ENCODE measurements around the gene CTBP2.
A peak's percentile ranks its signal among the peaks of the same experiment; 100 is the strongest.

CTBP2 gene

DNA sequence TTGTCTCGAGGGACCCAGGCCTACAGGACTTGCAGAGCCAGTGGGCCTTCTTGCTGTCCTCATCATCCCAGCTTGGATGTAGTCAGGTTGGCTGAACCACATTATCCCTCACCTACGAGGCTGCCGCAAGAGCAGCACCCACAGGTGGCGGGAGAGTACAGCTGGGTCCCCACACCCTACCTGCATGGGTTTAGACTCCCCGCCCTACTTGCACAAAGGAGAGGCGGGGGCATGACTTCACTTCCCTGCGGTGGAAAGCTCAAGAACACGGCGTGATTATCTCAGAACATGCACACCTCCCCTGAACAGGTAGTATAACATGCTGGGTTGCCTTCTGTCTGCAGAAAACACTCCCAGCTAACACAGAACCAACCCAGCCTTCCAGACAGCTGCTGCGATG, 57.5 kb downstream of the CTBP2 start:
- Histone ChIP-seq H3K79me2 (ENCODE audit: control insufficient read depth, insufficient read depth, low read length) (peaks cover 95% of the 10 kb centered on the region), H3K23ac (ENCODE audit: low read length) (peak overlapping the region; percentile 57), H3K79me1 (ENCODE audit: low read length) (peaks cover 52% of the 10 kb centered on the region), H2BK15ac (replicated peaks; ENCODE audit: low read depth) (no peak overlapping the region), H2BK120ac (ENCODE audit: low read depth, low read length) (no peak overlapping the region), H2BK5ac (ENCODE audit: low read length) (peak overlapping the region; percentile 5), H3K56ac (ENCODE audit: low read length) (no peak overlapping the region), H3K27ac (ENCODE audit: low read depth, low read length) (peak overlapping the region; percentile 20), H2AK5ac (ENCODE audit: low read length) (peak overlapping the region; percentile 30), H3K4me2 (ENCODE audit: low read length) (no peak overlapping the region), H3K9ac (ENCODE audit: low read length) (no peak overlapping the region), H3K4me1 (ENCODE audit: control insufficient read depth, low read depth, low read length) (peaks cover 23% of the 10 kb centered on the region), H3K4ac (ENCODE audit: low read depth, low read length) (no peak overlapping the region), H3K27me3 (ENCODE audit: insufficient read depth, low read length, poor library complexity) (no peaks in the 10 kb centered on the region), H4K8ac (ENCODE audit: low read depth, low read length) (no peak overlapping the region), H3K36me3 (ENCODE audit: control insufficient read depth, insufficient read depth, low read length) (peaks cover 7% of the 10 kb centered on the region), H3K18ac (ENCODE audit: low read length) (no peak overlapping the region), H4K5ac (ENCODE audit: low read length) (no peak overlapping the region), H3K4me3 (ENCODE audit: low read length) (no peak overlapping the region)
- WGBS (ENCODE audit: extremely low coverage, insufficient coverage, low lambda C conversion rate) = no CpG with 5 or more reads among the region's 10 CpGs
- no peak for DNase-seq

GRCh38 chr10:125102246-125102645, 58.1 kb downstream of the CTBP2 start:
- no peak overlapping the region for H2BK5ac ChIP-seq (ENCODE audit: low read length)
- WGBS (ENCODE audit: extremely low coverage, insufficient coverage, low lambda C conversion rate) = no CpG with 5 or more reads among the region's 3 CpGs
- no peak overlapping the region for H2AK5ac ChIP-seq (ENCODE audit: low read length)
- no peak overlapping the region for H3K4ac ChIP-seq (ENCODE audit: low read depth, low read length)
- H3K4me1 ChIP-seq (ENCODE audit: control insufficient read depth, low read depth, low read length) = peaks cover 23% of the 10 kb centered on the region
- no peak overlapping the region for H4K5ac ChIP-seq (ENCODE audit: low read length)
- H3K27ac ChIP-seq (ENCODE audit: low read depth, low read length) = no peak overlapping the region
- no peak overlapping the region for H3K4me3 ChIP-seq (ENCODE audit: low read length)
- no peak overlapping the region for H3K4me2 ChIP-seq (ENCODE audit: low read length)
- no peak overlapping the region for H2BK120ac ChIP-seq (ENCODE audit: low read depth, low read length)
- no peaks in the 10 kb centered on the region for H3K27me3 ChIP-seq (ENCODE audit: insufficient read depth, low read length, poor library complexity)
- H3K9ac ChIP-seq (ENCODE audit: low read length) = no peak overlapping the region
- no peak overlapping the region for H3K18ac ChIP-seq (ENCODE audit: low read length)
- no peak overlapping the region for H3K56ac ChIP-seq (ENCODE audit: low read length)
- no peak overlapping the region for H3K23ac ChIP-seq (ENCODE audit: low read length)
- H4K8ac ChIP-seq (ENCODE audit: low read depth, low read length) = no peak overlapping the region
- DNase-seq = peak; percentile 54
- H3K36me3 ChIP-seq (ENCODE audit: control insufficient read depth, insufficient read depth, low read length) = peaks cover 3% of the 10 kb centered on the region
- H3K79me2 ChIP-seq (ENCODE audit: control insufficient read depth, insufficient read depth, low read length) = peaks cover 95% of the 10 kb centered on the region
- H2BK15ac ChIP-seq (replicated peaks; ENCODE audit: low read depth) = no peak overlapping the region
- peaks cover 51% of the 10 kb centered on the region for H3K79me1 ChIP-seq (ENCODE audit: low read length)

GRCh38 chr10:125101581-125101980, 58.8 kb downstream of the CTBP2 start:
- no peak overlapping the region for H2BK120ac ChIP-seq (ENCODE audit: low read depth, low read length)
- peaks cover 23% of the 10 kb centered on the region for H3K4me1 ChIP-seq (ENCODE audit: control insufficient read depth, low read depth, low read length)
- no peak overlapping the region for H4K8ac ChIP-seq (ENCODE audit: low read depth, low read length)
- H4K5ac ChIP-seq (ENCODE audit: low read length) = no peak overlapping the region
- no peak overlapping the region for H3K18ac ChIP-seq (ENCODE audit: low read length)
- no peak overlapping the region for H3K9ac ChIP-seq (ENCODE audit: low read length)
- no peak overlapping the region for H3K56ac ChIP-seq (ENCODE audit: low read length)
- no peak overlapping the region for H2BK15ac ChIP-seq (replicated peaks; ENCODE audit: low read depth)
- no peak overlapping the region for H3K4me3 ChIP-seq (ENCODE audit: low read length)
- no CpG with 5 or more reads among the region's 9 CpGs for WGBS (ENCODE audit: extremely low coverage, insufficient coverage, low lambda C conversion rate)
- no peaks in the 10 kb centered on the region for H3K27me3 ChIP-seq (ENCODE audit: insufficient read depth, low read length, poor library complexity)
- no peak overlapping the region for H3K4ac ChIP-seq (ENCODE audit: low read depth, low read length)
- H3K79me1 ChIP-seq (ENCODE audit: low read length) = peaks cover 51% of the 10 kb centered on the region
- no peak overlapping the region for H3K27ac ChIP-seq (ENCODE audit: low read depth, low read length)
- peaks cover 93% of the 10 kb centered on the region for H3K79me2 ChIP-seq (ENCODE audit: control insufficient read depth, insufficient read depth, low read length)
- no peak for DNase-seq
- no peak overlapping the region for H2BK5ac ChIP-seq (ENCODE audit: low read length)
- no peak overlapping the region for H2AK5ac ChIP-seq (ENCODE audit: low read length)
- no peak overlapping the region for H3K4me2 ChIP-seq (ENCODE audit: low read length)
- H3K36me3 ChIP-seq (ENCODE audit: control insufficient read depth, insufficient read depth, low read length) = peaks cover 1% of the 10 kb centered on the region
- H3K23ac ChIP-seq (ENCODE audit: low read length) = no peak overlapping the region

GRCh38 chr10:125101049-125101448, 59.3 kb downstream of the CTBP2 start:
- H3K4ac ChIP-seq (ENCODE audit: low read depth, low read length) = no peak overlapping the region
- H4K5ac ChIP-seq (ENCODE audit: low read length) = no peak overlapping the region
- no peak overlapping the region for H3K27ac ChIP-seq (ENCODE audit: low read depth, low read length)
- no peak for DNase-seq
- peaks cover 23% of the 10 kb centered on the region for H3K4me1 ChIP-seq (ENCODE audit: control insufficient read depth, low read depth, low read length)
- no peak overlapping the region for H2BK5ac ChIP-seq (ENCODE audit: low read length)
- H3K9ac ChIP-seq (ENCODE audit: low read length) = no peak overlapping the region
- H3K18ac ChIP-seq (ENCODE audit: low read length) = no peak overlapping the region
- no peak overlapping the region for H3K4me2 ChIP-seq (ENCODE audit: low read length)
- no peak overlapping the region for H2BK15ac ChIP-seq (replicated peaks; ENCODE audit: low read depth)
- no peak overlapping the region for H2AK5ac ChIP-seq (ENCODE audit: low read length)
- no peak overlapping the region for H3K56ac ChIP-seq (ENCODE audit: low read length)
- no peaks in the 10 kb centered on the region for H3K27me3 ChIP-seq (ENCODE audit: insufficient read depth, low read length, poor library complexity)
- peaks cover 92% of the 10 kb centered on the region for H3K79me2 ChIP-seq (ENCODE audit: control insufficient read depth, insufficient read depth, low read length)
- no peak overlapping the region for H3K23ac ChIP-seq (ENCODE audit: low read length)
- no CpG with 5 or more reads among the region's 9 CpGs for WGBS (ENCODE audit: extremely low coverage, insufficient coverage, low lambda C conversion rate)
- H4K8ac ChIP-seq (ENCODE audit: low read depth, low read length) = no peak overlapping the region
- H2BK120ac ChIP-seq (ENCODE audit: low read depth, low read length) = no peak overlapping the region
- H3K36me3 ChIP-seq (ENCODE audit: control insufficient read depth, insufficient read depth, low read length) = peaks cover 1% of the 10 kb centered on the region
- H3K4me3 ChIP-seq (ENCODE audit: low read length) = no peak overlapping the region
- H3K79me1 ChIP-seq (ENCODE audit: low read length) = peaks cover 48% of the 10 kb centered on the region

DNA sequence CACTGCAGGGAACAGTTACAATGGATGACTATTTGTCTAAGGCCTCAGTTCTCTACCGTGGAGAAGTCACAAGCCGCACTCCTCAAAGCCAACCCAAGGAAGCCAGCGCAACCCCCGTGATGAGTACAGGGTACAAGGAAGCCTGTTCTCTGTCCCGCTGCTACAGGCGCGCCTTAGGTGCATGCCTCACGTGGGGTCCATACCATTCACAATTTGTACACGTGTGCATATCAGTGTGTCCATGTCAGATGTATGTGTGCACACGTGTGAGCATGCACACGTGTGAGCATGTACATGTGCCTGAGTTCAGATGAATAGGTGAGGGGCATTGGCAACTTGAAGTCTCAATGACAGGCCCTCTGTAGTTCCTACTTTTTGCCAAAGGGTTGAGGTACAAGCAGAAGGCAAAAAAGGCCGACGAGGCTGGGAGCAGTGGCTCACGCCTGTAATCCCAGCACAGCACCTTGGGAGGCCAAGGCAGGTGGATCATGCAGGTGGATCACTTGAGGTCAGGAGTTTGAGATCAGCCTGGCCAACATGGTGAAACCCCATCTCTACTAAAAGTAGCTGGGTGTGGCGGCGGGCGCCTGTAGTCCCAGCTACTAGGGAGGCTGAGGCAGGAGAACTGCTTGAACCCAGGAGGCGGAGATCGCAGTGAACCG, 62.8 kb downstream of the CTBP2 start:
- no CpG with 5 or more reads among the region's 20 CpGs for WGBS (ENCODE audit: extremely low coverage, insufficient coverage, low lambda C conversion rate)
- Histone ChIP-seq H2AK5ac (ENCODE audit: low read length) (no peak overlapping the region), H3K27me3 (ENCODE audit: insufficient read depth, low read length, poor library complexity) (no peaks in the 10 kb centered on the region), H3K27ac (ENCODE audit: low read depth, low read length) (no peak overlapping the region), H3K4me3 (ENCODE audit: low read length) (no peak overlapping the region), H3K4ac (ENCODE audit: low read depth, low read length) (no peak overlapping the region), H3K18ac (ENCODE audit: low read length) (no peak overlapping the region), H4K5ac (ENCODE audit: low read length) (no peak overlapping the region), H3K9ac (ENCODE audit: low read length) (no peak overlapping the region), H3K4me1 (ENCODE audit: control insufficient read depth, low read depth, low read length) (peaks cover 19% of the 10 kb centered on the region), H3K79me1 (ENCODE audit: low read length) (peaks cover 51% of the 10 kb centered on the region), H2BK120ac (ENCODE audit: low read depth, low read length) (no peak overlapping the region), H2BK15ac (replicated peaks; ENCODE audit: low read depth) (no peak overlapping the region), H4K8ac (ENCODE audit: low read depth, low read length) (no peak overlapping the region), H3K23ac (ENCODE audit: low read length) (no peak overlapping the region), H3K36me3 (ENCODE audit: control insufficient read depth, insufficient read depth, low read length) (peaks cover 1% of the 10 kb centered on the region), H3K56ac (ENCODE audit: low read length) (no peak overlapping the region), H3K79me2 (ENCODE audit: control insufficient read depth, insufficient read depth, low read length) (peaks cover 91% of the 10 kb centered on the region), H3K4me2 (ENCODE audit: low read length) (no peak overlapping the region), H2BK5ac (ENCODE audit: low read length) (no peak overlapping the region)
- no peak for DNase-seq

DNA sequence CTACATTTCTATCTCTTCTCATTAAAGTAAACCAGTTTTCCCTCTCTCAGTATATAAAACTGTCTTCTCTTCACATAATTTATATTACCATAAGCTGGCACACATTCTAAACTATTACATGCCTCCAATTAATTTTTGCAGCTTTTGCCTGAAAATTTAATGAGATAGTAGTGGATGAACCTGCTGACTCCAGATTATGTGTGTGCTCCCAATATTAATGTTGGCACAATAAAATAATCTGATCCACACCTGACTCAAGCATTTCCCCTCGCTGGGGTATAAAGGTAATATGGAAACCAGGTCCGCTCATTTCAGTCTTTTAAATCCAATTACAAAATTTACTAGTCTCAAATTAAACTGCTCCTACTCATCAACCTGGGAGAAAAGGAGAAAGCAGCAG, 63.4 kb downstream of the CTBP2 start:
- DNase-seq = no peak
- Histone ChIP-seq H3K4me3 (ENCODE audit: low read length) (no peak overlapping the region), H3K4me2 (ENCODE audit: low read length) (no peak overlapping the region), H3K9ac (ENCODE audit: low read length) (no peak overlapping the region), H2AK5ac (ENCODE audit: low read length) (no peak overlapping the region), H3K23ac (ENCODE audit: low read length) (no peak overlapping the region), H2BK15ac (replicated peaks; ENCODE audit: low read depth) (no peak overlapping the region), H3K79me1 (ENCODE audit: low read length) (peaks cover 49% of the 10 kb centered on the region), H3K56ac (ENCODE audit: low read length) (no peak overlapping the region), H4K5ac (ENCODE audit: low read length) (no peak overlapping the region), H2BK5ac (ENCODE audit: low read length) (no peak overlapping the region), H3K4ac (ENCODE audit: low read depth, low read length) (no peak overlapping the region), H3K36me3 (ENCODE audit: control insufficient read depth, insufficient read depth, low read length) (peaks cover 1% of the 10 kb centered on the region), H3K27me3 (ENCODE audit: insufficient read depth, low read length, poor library complexity) (no peaks in the 10 kb centered on the region), H3K4me1 (ENCODE audit: control insufficient read depth, low read depth, low read length) (peaks cover 19% of the 10 kb centered on the region), H4K8ac (ENCODE audit: low read depth, low read length) (no peak overlapping the region), H2BK120ac (ENCODE audit: low read depth, low read length) (no peak overlapping the region), H3K27ac (ENCODE audit: low read depth, low read length) (no peak overlapping the region), H3K79me2 (ENCODE audit: control insufficient read depth, insufficient read depth, low read length) (peaks cover 91% of the 10 kb centered on the region), H3K18ac (ENCODE audit: low read length) (no peak overlapping the region)
- no CpG with 5 or more reads among the region's 2 CpGs for WGBS (ENCODE audit: extremely low coverage, insufficient coverage, low lambda C conversion rate)
